Loucy (cell line): ENCODE data around the gene TIAM2.

ENCODE experiments used
- H2AFZ ChIP-seq: fragments of 200-600 bp; sonication (generic); 2 replicates; pipeline ENCODE4 v1.6.0; 2016; ENCODE audit warnings: antibody characterized with exemption, mild to moderate bottlenecking, low read length, moderate library complexity
- H3F3A ChIP-seq: fragments of 200-600 bp; 2 replicates; pipeline ENCODE4 v1.6.0; 2016; ENCODE audit warnings: antibody characterized with exemption, low read depth, mild to moderate bottlenecking
- H3K27me3 ChIP-seq: fragments of 200-600 bp; sonication (generic); 2 replicates; pipeline ENCODE4 v1.6.1; 2014; ENCODE audit warnings: low read length, mild to moderate bottlenecking; ENCODE audit not compliant: insufficient read depth, poor library complexity, severe bottlenecking
- H3K36me3 ChIP-seq: fragments of 200-600 bp; sonication (generic); 2 replicates; pipeline ENCODE4 v1.6.1; 2016; ENCODE audit warnings: low read length; ENCODE audit not compliant: insufficient read depth
- H3K4me1 ChIP-seq: fragments of 200-600 bp; sonication (generic); 2 replicates; pipeline ENCODE4 v1.5.1; 2014; ENCODE audit warnings: low read length, mild to moderate bottlenecking; ENCODE audit not compliant: insufficient read depth, poor library complexity, severe bottlenecking
- H3K4me2 ChIP-seq: fragments of 200-600 bp; sonication (generic); 2 replicates; pipeline ENCODE4 v1.6.0; 2014; ENCODE audit warnings: antibody characterized with exemption, low read length, low read depth, mild to moderate bottlenecking; ENCODE audit not compliant: poor library complexity, severe bottlenecking
- H3K4me3 ChIP-seq: fragments of 200-600 bp; sonication (generic); 2 replicates; pipeline ENCODE4 v1.5.1; 2014; ENCODE audit warnings: low read length, mild to moderate bottlenecking, mixed read lengths; ENCODE audit not compliant: poor library complexity, severe bottlenecking
- H3K79me2 ChIP-seq: fragments of 200-600 bp; sonication (generic); 2 replicates; pipeline ENCODE4 v1.6.1; 2014; ENCODE audit warnings: low read length; ENCODE audit not compliant: insufficient read depth
- H3K9ac ChIP-seq: fragments of 200-600 bp; sonication (generic); 2 replicates; pipeline ENCODE4 v1.6.0; 2014; ENCODE audit warnings: mild to moderate bottlenecking, low read depth, low read length, moderate library complexity; ENCODE audit not compliant: poor library complexity, severe bottlenecking
- H3K9me2 ChIP-seq: fragments of 200-600 bp; sonication (generic); replicated peaks from 2 replicates; pipeline ENCODE4 v1.6.1; 2016; ENCODE audit warnings: low read depth, low read length, mixed read lengths
- H3K9me3 ChIP-seq: fragments of 200-600 bp; sonication (generic); 2 replicates; pipeline ENCODE4 v1.6.1; 2014; ENCODE audit warnings: mild to moderate bottlenecking, antibody characterized with exemption, low read length, low read depth; ENCODE audit not compliant: insufficient read depth
- H4K20me1 ChIP-seq: fragments of 200-600 bp; sonication (generic); 2 replicates; pipeline ENCODE4 v1.6.0; 2014; ENCODE audit warnings: antibody characterized with exemption, low read length, mild to moderate bottlenecking; ENCODE audit not compliant: insufficient read depth, poor library complexity, severe bottlenecking
- CTCF ChIP-seq: fragments of 200-600 bp; sonication (generic); conservative IDR thresholded peaks from 2 replicates; pipeline ENCODE4 v1.5.1; 2014; ENCODE audit warnings: mild to moderate bottlenecking, antibody characterized with exemption, low read length
- EZH2phosphoT487 ChIP-seq: fragments of 200-600 bp; IDR thresholded peaks from 2 replicates; pipeline ENCODE4 v1.6.1; 2018; ENCODE audit warnings: antibody characterized with exemption, mild to moderate bottlenecking, moderate library complexity, borderline replicate concordance

TIAM2 gene

DNA sequence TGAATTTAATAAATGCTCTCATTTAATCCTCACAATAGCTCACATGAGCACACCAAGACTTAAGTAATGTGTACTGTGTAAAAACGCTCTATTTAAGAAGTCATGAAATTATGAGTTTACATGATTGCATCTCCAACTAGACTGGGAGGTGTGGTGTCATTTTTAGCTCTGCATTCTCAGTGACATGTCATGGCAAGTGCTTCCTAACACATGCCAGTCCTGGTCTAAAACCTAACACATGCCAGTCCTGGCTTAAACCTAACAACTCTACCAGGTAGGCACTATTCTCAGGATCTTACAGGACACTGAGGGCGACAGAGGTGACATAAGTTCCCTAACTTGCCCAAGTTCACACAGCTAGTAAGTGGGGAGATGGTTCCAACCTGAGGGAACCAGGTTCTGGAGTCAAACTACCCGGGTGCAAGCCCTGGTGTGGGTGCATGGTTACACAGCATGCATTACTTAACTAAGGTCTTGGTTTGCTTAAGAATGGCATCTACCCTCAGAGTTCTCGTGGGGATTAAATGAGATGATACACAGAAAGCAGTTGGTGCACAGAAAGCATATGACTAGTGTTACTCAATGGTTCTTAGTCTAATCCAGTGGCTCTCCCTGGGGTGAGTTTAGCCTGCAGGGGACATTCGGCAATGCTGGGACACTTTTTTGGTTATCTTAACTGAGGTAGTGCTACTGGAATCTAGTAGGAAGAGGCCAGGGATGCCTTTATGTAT, 283.4 kb downstream of the TIAM2 start:
- Histone ChIP-seq H3K4me2 (no peak overlapping the region), H3K36me3 (peaks cover 52% of the 10 kb centered on the region; the same call in 1 of the 2 replicates), H3K79me2 (no peaks in the 10 kb centered on the region), H4K20me1 (no peaks in the 10 kb centered on the region), H3F3A (no peaks in the 10 kb centered on the region), H3K9me3 (no peaks in the 10 kb centered on the region), H3K9ac (no peak overlapping the region), H3K4me3 (no peak overlapping the region), H3K27me3 (no peaks in the 10 kb centered on the region), H3K4me1 (peaks cover 6% of the 10 kb centered on the region), H2AFZ (no peak overlapping the region), H3K9me2 (no peaks in the 10 kb centered on the region)
- TF ChIP-seq CTCF (no peak), EZH2phosphoT487 (no peak)

- H3K9me2 ChIP-seq = no peaks in the 10 kb centered on the region
- TF ChIP-seq EZH2phosphoT487 (no peak), CTCF (no peak)
- H3K79me2 ChIP-seq = no peaks in the 10 kb centered on the region
- H3K4me3 ChIP-seq = no peak overlapping the region
- peaks cover 50% of the 10 kb centered on the region; the same call in 1 of the 2 replicates for H3K36me3 ChIP-seq
- H3K27me3 ChIP-seq = no peaks in the 10 kb centered on the region
- no peaks in the 10 kb centered on the region for H3F3A ChIP-seq
- no peaks in the 10 kb centered on the region for H3K9me3 ChIP-seq
- no peak overlapping the region for H3K9ac ChIP-seq
- no peak overlapping the region for H2AFZ ChIP-seq
- H3K4me1 ChIP-seq = no peaks in the 10 kb centered on the region
- H4K20me1 ChIP-seq = no peaks in the 10 kb centered on the region
- no peak overlapping the region for H3K4me2 ChIP-seq
These were observed 289.7 kb downstream of the TIAM2 start for GRCh38 chr6:155284775-155285174.

DNA sequence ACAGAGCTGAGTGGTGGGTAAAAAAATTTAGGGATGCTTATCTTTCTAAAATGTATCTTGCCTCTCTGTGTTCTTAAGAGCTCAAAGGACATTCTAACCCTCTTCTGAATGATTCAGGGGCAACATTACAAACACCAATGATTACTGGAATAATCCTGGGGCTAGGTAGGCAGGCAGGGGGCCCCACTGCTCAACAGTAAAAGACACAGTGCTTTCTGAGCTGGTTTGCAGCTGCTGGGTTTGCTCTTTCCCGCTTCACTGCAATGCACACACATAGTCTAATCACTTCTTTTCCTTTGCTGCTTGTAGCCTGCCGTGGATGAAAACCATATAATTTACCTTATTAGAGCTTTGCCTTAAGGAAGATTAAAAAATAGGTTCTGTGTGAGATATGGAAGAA, 292.6 kb downstream of the TIAM2 start:
- no peak overlapping the region for H3K9ac ChIP-seq
- H3K79me2 ChIP-seq = no peaks in the 10 kb centered on the region
- TF ChIP-seq EZH2phosphoT487 (no peak), CTCF (no peak)
- H3K4me1 ChIP-seq = no peaks in the 10 kb centered on the region
- no peaks in the 10 kb centered on the region for H3K9me3 ChIP-seq
- no peaks in the 10 kb centered on the region for H3K27me3 ChIP-seq
- H3K4me2 ChIP-seq = no peak overlapping the region
- no peaks in the 10 kb centered on the region for H4K20me1 ChIP-seq
- no peak overlapping the region for H3K4me3 ChIP-seq
- no peaks in the 10 kb centered on the region for H3K9me2 ChIP-seq
- peaks cover 51% of the 10 kb centered on the region; the same call in 1 of the 2 replicates for H3K36me3 ChIP-seq
- no peaks in the 10 kb centered on the region for H3F3A ChIP-seq
- no peak overlapping the region for H2AFZ ChIP-seq
